GM18868 (cell line): ENCODE data around the gene APCDD1L.

ENCODE experiments used
- ATAC-seq: cut with Tn5 transposase; IDR thresholded peaks from one replicate; pipeline ENCODE4 v1.9.1; 2021; ENCODE audit warnings: mild to moderate bottlenecking, moderate library complexity; ENCODE audit not compliant: unreplicated experiment

The APCDD1L gene

DNA sequence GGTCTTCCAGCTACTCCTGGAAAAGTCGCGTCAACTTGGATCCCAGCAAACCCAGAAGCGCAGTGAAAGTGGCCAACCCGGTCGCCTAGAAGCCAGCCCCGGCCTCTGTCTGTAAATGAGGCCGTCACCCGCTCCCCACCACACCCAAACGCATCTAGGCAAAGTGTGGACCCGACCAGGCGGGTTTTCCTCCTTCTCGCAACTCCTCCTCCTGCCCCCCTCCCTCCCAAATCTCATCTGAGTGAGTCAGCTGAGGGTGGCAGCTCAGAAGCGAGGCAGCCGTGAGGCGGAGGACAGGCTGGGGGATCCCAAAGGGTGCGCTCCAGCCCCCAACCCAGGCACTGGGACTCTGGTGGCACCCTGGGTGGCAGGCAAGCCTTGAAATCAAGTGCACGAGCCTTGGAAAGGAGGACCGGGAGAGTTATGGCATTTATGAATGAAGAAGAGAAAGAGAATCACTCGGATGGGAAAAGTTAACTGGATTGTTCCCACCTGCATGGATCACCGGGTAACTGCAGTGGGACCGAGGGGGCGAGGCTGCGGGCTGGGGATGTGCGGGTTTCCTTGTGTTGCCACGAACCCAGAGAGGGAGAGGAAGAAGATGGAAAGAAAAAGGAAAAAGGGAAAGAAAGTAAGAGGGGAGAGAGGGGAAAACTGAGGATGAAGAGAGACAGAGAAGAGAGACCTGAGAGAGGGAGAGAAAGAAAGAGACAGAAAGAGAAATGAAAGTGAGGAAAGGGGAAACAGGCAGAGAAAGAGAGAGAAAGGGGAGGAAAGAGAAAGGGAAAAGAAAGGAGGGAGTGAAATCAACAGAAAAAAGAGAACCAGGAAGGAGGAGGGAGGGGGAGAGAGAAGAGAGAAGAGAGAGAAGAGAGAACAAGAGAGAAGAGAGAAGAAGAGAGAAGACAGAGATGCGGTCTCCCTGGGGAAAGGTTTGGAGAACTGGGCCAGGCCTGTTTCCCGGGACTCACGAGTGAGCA is at the start of gene APCDD1L:
Gene APCDD1L (minus strand): TSS at position 167 of the 980 bp plus-strand sequence. CDS start 692 bp downstream, outside the sequence.
- no peak for ATAC-seq

DNA sequence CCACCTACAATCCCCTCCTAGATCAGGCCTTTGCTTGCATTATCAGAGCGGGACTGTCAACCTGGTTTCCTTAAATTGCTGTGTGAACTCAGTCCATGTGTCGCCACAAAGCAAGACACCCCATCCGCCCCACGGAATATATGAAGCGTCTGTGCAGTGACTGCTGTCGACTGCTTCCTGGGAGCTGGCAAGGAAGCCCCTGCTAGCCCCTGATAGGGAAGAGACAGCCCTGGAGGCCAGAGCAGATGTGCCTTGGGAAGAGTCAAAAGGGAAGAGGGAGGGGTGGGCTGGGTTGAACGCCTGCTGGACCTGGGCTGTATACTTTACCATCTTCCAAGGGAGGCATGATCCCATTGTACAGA is 44.1 kb upstream of the APCDD1L start:
- no peak for ATAC-seq

DNA sequence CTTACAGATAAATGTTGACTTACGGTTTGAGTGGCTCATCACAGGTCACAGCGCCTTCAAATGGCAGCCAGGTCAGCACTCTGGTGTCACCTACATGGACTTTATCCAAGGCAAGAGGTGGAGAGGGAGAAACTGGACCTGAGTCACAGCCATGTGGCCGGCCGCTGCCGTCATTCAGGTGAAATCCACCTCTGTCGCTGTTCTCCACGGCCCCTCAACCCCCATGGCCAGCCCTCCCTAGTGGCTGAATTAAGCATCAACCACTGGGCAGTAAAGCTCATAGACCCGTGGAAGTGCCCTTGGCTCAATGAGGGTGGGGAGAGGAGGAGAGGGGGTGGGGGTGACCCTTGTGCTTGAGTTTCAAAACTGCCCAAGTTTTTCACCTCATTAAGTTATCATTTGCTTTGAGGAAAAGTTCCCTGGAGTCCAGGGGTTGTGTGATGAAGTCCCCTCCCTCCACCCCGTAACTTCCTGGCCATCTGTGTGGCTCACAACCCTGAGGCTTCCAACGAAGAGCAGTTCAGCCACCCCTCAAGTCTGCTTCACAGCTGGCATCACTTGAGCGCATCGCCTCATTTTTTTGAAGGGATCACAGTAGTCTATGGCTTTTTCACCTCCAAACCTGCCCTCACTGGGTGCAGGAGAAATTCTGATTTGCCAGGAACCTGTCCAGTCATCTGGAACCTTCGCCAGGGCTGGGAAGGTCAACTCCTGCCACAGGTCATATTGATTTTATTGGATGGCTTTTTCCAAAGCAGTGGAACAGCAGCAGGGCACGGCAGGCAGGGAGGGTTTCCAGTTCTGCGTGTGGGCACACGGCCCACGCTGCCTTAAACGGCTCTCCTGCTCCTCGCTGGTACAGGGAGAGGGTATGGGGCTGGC is 43.5 kb upstream of the APCDD1L start:
- ATAC-seq, result no peak

DNA sequence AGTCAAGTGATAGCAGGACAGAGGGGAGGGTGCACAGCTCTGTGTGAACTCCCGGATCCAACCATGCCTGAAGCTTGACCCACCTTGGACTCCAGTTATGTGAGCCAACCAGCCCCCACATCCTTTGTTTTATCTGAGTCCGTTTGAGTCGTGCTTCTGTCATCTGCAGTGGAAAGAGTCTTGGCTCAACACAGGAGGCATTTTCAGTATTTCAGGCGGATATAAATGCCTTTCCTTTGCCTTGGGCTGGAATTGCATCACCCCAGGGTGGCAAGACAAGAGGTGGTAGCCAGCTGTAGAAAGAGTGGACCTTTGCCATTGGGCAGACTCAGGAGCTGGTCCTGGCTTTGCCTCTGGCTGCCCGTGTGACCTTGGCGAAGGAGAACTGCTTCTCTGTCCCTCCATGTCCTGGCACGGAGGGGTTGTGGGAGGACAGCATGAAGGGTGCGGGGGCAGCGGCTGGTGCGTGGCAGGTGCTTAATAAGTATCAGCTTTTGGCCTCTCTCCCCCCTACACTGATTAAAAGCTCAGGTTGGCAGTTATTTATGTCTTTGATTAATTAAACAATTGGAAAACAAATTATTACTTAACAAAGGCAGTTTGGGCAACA is 42.6 kb upstream of the APCDD1L start:
- ATAC-seq, result no peak

DNA sequence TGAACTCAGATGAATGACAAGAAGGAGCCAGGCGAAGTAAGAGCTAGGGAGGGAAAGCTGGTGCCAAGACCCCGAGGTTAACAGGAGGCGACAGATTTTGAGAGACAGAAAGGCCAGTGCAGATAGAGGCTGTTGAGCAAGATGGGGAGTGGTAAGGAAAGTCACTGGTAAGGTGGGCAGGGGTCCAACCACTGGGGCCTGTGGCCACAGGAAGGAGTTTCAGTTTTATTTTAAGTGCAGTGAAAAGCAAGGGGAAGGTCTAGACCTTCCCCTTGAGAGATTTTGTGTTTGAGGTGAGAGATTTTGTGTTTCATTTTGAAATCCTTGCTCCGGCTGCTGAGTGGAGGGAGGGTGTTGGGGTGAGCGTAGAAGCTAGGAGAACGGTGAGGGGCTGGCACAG is 41.8 kb upstream of the APCDD1L start:
- ATAC-seq, result no peak

DNA sequence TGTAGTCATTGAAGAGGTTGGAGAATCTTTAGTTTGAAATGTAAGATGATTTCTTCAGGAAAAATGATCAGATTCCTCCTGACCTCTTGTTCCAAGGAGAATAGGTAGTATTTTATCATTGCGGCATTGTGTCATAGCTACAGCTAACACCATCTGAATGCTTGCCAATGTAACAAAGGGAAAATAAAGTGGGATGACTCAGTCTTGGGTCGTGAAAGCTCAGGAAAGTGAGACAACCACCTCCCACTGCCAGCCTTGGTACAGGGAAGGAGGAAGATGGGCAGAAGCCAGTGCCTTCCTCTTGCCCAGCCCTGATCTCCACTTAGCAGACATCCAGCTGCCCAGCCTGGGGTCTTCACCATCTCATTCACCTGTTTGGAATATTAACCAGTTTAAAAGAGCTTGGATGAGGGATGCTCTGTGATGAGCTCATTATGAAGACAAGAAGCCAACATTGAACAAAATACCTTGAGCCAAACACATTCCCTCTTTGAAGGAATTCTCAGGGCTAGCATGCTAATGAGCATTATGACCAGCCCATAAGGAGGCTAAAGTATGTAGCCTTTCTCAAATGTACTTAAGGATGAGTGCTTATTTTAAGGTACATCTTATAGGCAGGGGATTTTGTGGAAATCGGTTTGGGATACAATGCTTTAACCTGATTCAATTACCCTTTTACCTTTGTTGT is 40.0 kb upstream of the APCDD1L start:
- ATAC-seq, result no peak

DNA sequence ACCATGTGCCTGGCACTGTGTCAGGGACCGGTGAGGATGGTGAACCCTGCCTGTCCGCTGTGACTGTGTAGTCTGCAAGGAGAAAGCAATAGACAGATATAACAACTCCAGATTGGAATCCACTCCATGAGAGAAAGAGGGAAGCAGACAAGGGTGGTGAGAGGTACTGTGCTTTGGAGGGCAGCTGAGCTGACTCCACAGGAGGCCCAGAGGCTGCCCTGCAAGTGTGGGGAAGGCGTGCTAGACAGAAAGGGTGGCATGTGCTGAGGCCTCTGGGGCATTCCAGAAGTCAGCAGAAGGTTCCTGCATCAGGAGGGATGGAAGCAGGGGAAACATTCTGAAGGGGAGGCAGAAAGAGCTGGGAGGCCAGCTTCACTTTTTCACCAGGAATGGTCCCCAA is 39.3 kb upstream of the APCDD1L start:
- ATAC-seq, result no peak

DNA sequence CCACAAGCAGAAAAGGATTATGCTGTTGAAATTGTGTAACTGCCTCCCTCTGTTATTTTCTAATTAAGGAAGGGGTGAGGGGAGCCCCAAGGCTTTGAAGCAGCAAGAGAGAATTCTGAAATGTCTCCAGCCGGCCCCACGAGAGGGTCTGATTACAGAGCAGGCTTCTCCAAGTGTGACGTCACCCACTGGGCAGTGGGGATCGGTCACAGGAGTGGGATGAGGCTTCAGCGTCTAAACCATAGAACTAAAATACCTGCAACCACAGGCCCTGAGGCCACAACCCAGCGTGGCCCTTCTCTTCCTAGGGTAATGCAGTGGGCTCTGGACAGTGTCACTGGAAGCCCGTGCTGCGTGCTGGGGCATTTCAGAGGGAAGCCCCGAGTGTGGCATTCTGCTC is 38.6 kb upstream of the APCDD1L start:
- no peak for ATAC-seq

DNA sequence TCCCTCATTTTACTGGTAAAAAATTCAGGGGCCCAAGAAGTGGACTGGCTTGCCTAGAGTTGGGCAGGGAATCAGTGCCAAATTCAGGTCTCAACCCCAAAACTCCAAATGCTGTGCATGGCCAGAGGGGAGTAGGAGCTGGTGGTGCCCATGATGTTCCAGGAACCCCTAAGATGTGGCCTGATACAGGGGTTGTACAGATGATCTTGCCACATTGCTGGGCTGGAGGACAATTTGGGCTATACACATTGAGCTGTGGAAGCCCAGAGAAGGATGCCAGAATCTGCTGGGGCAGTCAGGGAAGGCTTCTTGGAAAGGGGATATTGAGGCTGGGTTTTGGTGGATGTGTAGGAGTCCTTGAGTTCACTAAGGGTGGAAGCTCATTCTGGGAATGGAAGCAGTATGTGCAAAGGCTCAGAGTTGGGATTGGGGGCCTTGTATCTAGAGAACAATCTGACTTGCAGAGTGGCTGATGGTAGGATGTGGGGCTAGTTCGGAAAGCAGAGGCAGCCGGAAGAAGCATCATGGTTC is 38.0 kb upstream of the APCDD1L start:
- no peak for ATAC-seq

DNA sequence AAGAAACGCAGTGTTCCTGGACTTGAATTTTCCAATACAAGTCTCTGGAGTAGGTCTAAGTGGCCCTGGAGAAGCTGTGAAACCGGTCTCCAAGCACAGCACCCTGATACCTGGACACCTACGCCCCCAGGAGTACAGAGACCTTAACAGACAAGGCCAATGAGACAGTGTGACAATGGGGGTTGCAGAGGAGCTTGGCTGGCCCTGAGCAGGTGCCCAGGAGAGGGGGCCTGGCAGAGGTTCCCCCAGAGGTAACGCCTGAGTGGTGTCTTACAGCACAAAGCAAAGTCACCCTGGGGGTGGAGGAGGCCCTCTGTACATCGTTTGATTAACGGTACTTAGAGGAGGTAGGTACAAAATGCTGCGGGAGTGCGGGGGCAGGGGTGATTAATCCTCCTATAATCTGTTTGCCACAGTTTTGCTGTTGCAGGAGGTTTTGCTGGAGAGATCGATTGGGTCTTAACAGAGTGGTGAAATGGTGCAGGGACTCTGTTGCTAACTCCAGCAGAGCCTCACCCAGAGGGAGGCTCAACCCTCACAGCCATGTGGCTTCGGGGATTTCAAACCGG is 37.3 kb upstream of the APCDD1L start:
- ATAC-seq, result no peak

DNA sequence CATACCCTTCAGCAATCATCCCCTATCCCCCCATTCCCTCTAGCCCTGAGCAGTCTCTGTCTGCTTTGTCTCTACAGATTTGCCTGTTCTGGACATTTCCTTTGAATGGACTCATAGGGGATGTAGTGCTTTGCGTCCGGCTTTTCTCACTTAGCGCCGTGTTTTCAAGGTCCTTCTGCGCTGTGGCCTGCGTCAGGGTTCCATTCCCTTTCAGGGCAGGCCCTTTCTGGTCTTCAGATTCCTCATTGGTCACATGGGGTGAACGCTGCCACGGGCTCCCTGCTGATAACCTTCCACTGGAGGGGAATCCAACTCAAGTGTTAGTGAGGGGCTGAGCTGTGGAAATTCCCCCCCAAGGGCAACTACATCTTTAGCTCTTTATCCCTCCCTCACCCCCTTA is 36.4 kb upstream of the APCDD1L start:
- no peak for ATAC-seq

DNA sequence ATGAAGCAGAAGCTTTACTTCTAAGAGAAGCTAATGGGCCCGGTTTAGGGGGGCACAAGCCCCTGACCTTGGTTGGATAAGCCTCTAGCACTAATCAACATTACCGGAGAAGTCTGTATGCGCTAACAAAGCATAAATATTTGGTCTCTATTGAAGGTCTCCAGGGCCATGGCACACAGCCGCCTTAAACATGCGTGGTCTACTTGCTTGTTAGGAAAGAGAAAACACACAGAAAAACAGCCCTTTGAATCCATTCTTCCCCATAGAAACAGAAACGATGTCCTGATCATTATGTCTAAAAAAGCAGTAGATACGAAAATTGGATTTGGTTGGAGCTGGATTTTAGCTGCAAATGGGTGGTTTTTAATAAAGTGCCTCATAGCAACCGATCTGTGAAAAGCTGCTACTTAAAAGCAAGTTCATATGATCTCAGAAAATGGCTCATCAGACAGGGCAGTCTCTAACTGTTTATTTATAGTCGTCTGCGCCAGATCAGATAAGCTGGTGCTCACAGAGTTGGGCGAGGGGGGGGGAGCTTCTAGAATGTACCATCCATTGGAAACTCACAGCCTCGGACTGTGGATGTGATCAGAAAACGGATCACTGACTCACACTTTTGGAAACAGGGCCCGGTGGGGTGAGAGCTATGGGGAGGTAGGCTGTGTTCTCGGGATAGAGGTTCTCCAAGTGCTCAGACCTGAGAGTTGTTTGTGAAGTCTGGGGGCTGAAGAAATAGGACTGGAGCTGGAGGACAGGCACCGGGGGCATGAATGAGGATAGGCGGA is 35.3 kb upstream of the APCDD1L start:
- no peak for ATAC-seq

DNA sequence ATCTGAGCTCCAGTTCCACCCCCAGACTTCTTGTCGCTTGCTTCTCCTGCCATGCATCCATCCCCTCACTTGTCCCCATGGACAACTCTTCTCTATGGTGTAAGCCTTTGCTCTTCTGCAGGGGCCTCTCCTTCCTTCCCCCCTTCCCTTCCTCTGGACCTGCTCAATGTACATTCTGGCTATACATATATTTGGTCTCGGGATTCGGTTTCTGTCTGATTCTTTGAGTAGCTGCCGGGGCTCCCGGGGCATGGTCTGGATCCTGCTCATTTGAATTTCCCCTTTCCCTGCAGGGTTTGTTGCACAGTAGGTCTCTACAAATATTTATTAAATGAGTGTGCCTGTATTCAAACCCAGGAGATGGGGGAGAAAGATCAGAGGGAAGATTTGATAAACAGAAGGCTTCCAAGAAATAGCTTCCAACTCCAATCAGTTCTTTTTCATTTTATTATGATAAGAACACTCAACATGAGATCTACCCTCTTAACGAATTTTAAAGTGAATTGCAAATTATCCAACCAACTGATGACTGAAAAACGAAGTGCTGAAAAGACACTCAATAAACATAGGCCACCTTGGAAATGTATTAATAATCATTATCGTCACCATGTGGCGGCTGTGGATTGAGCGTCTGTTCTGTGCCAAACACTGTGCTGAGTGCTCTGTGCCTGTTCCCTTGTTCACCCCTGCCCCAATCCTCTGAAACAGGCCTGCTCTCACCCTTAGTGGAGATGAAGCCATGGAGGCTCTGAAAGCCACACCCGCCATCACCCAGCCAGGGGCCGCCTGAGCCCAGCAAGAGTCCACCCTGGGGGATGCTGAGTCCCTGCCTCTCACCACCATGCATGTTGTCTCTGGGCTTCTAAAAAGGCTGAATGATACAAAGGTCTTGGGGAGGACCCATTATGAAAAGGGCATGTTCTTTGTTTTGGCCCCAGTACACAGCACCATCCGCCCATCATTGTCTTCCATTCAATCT is 34.3 kb upstream of the APCDD1L start:
- ATAC-seq, result no peak

DNA sequence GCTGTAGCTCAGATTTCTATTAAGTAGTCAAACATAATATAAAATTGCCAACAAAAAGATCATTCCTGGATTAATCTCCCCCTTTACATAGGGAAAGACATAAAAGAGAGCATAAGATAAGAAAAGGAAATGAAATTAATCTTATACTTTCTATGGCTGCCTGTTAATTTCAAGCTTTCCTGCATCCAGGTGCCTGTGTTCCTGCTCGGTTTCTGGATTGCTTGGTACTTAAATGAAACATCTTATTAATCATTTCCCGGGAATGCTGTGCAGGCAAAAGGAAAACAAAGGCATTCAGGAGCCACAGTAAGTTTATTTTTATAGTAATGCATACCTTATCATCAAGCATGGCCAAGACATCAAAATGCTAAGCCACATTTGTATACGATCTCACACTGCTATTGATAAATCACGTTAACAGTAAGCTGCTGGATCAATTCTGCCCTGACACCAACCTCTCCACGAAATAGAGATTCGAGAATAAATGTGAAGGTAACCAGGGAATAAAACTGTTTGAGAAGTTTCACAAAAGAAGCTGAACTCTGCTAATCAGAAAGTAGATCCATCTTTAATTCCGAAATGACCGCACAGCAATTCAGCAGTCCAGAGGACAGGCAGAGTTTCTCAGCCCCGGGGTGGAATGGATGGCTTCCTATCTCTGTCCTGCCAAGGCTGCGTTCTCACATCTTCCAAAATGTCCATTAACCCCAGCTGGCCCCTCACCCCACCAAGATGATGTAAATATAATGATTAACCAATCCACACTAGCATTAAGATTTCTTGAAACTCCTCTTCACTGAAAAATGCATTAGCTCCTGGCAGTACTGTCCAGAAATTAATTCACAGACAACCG is 32.6 kb upstream of the APCDD1L start:
- no peak for ATAC-seq

DNA sequence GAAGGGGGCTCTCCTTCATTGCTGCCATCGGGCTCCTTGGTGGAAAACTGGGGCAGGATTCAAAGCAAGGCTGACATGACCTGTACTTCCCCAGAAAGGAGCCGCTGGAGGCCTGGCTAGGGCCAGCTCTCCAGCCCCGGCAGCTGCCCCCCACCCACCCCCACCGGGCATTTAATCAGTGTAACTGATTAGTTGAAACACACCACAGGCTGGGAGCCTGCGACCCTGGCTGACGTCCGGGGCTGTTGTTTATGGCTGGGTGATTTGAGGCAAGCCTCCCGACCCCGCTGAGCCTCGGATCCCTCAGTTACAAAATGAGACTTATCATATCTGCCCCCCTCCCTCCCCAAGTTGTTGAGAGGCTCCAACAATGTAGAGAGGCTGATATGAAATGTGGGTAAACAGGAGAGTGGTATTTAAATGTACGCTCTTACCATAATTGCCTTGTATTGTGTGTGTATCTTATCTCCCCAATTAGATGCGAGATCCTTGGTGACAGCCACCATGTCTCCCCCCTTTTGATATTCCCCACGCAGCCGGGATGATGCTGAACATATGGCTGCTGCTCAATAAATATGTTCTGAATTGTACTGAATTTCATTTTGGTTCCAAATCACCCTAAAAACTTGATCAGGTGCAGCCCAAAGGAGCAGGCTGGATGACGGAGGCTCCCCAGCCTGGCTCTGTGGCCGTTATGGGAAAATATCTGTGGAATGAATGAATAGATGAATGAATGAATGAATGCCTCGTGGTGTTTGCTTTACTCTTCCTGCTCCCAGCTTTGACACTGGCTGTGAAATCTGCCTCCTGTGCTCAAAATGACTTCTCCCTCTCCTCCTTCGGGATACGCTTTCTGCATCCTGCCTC is 31.8 kb upstream of the APCDD1L start:
- no peak for ATAC-seq

DNA sequence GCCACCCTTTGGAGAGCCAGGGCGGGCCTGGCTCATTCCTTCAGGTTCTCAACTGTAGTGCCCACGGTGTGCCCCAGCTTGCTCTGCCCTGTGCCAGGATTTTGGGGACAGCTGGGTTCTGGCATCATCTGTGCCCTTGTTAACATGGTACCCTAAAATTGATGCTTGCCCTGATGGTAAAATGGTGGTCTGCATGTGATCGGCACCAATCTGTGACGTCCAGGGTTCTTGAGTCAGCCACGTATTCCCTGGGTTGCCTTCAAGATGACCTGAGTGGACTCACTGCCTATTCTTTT is 31.2 kb upstream of the APCDD1L start:
- no peak for ATAC-seq
